GM12892 (cell line): ENCODE data around the gene UST.

Source experiments
- DNase-seq: peaks from one replicate; pipeline ENCODE4 v3.0.0; 2011; ENCODE audit not compliant: insufficient read length
- FAIRE-seq: peaks from 2 replicates; lab custom pipeline; 2011; peaks lifted over from hg19 to GRCh38; lab: Jason Lieb, UNC
- POLR2A ChIP-seq: IDR thresholded peaks from 2 replicates; pipeline ENCODE4 v1.6.1; 2011; ENCODE audit warnings: low read depth, low read length, control low read depth
- POLR2AphosphoS5 ChIP-seq: IDR thresholded peaks from 2 replicates; pipeline ENCODE4 v1.6.1; 2011; ENCODE audit warnings: low read depth, low read length, control low read depth
- TAF1 ChIP-seq: IDR thresholded peaks from 2 replicates; pipeline ENCODE4 v1.6.1; 2011; ENCODE audit warnings: low read depth, mild to moderate bottlenecking, control low read depth, low read length, borderline replicate concordance

Gene UST

DNA sequence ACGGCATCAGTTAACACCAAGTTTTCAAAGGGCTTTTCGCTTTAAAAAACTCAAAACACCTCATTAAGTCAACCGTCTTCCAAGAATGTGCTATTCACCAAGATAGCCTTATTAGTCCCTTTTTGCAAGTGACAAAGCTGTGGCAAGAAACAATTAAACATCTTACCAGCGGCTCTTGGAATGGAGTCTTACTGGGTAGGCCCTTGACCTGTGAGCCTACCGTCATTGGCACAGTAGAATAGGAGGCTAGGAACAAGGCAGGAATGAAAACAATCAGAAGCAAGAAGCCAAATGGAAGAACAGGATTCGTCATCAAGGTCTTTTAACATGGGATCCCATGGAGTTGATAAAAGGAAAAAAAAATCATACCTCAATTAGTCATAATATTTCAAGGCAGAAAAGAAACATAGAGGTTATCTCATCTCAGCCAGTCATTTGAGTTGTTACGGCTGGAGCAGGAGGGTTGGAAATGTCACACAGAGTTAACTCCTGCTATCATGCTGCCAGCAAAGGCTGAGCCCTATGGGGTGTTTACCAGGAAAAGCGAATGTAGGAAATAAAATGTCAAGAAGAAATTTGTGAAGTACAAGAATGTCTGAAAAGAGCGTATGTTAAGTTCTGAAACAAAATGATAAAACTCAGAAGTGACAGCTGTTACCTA, 236.4 kb downstream of the UST start:
- FAIRE-seq, result no peak
- DNase-seq, result no peak
- TF ChIP-seq TAF1 (no peak), POLR2A (no peak), POLR2AphosphoS5 (no peak)

DNA sequence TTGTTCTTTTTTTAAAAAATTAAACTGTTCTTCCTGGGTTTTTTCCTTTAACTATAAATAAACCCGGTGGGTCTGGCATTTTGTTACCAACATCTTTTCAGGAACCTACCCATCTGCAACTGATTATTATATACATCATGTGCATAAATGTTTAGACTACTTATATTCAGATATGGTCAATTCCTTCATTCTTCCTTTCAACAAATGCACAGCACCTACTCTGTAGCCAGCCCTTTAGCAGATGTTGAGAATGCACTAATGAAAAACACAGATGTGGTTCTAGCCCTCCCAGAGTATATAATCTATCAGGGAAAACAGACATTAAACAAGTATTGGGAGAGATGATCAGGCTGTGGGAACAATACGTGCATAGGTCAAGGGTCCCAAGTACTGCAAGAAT, 237.1 kb downstream of the UST start:
- TF ChIP-seq TAF1 (no peak), POLR2AphosphoS5 (no peak), POLR2A (no peak)
- FAIRE-seq (no peak), DNase-seq (no peak)

- no peak for TF ChIP-seq POLR2AphosphoS5
- no peak for TF ChIP-seq TAF1
- no peak for TF ChIP-seq POLR2A
- DNase-seq (no peak), FAIRE-seq (no peak)
Observed at GRCh38 chr6:148984531-148985056, 237.8 kb downstream of the UST start.

- no peak for TF ChIP-seq TAF1
- TF ChIP-seq POLR2AphosphoS5, result no peak
- TF ChIP-seq POLR2A, result no peak
- FAIRE-seq (no peak), DNase-seq (no peak)
Observed at GRCh38 chr6:148985499-148985898, 238.7 kb downstream of the UST start.

DNA sequence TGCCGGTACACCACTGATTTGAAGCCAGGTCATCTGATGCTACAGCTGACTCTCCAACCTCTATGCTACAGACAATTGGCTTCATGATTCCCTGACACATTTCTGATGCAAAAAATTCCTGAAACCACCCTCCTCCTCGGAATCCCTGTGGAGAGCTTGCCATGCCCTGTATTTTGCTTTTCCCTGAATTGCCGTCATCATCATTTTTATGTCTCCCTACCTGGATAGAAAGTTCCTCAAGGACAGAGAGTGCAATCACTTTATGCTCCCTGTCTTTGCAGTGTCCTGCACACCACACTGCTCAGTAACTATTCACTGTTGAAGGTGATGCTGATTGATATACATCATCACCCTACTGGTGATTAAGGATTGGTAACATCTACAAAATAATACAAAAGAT, 239.8 kb downstream of the UST start:
- TF ChIP-seq POLR2AphosphoS5 (no peak), TAF1 (no peak), POLR2A (no peak)
- no peak for FAIRE-seq

DNA sequence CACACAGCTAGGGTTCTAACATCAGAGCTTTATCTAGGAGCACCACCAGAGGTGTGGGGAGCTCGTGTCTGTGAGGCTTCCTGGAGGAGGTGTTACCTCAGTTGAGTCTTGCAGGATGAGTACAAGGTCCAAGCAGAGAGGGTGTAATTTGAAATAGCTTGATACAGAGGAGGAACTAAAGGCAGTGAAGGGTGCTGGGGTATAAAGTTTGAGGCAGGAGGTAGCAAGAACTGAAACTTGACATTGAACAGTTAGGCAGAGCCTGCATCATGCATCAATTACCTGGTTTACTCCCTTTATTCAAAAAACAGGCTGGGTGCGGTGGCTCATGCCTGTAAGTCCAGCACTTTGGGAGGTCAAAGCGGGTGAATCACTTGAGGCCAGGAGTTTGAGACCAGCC, 241.2 kb downstream of the UST start:
- TF ChIP-seq POLR2AphosphoS5, result no peak
- no peak for TF ChIP-seq TAF1
- TF ChIP-seq POLR2A, result no peak
- DNase-seq, result no peak
- no peak for FAIRE-seq

More for the DNA sequence above, 239.8 kb downstream of the UST start:
- no peak for DNase-seq

- FAIRE-seq (no peak), DNase-seq (no peak)
Observed at GRCh38 chr6:148989585-148989984, 242.8 kb downstream of the UST start.

GRCh38 chr6:148990403-148990802, 243.6 kb downstream of the UST start:
- FAIRE-seq (no peak), DNase-seq (no peak)
- TF ChIP-seq TAF1 (no peak), POLR2AphosphoS5 (no peak), POLR2A (no peak)

More at GRCh38 chr6:148989585-148989984, 242.8 kb downstream of the UST start:
- TF ChIP-seq POLR2AphosphoS5, result no peak
- no peak for TF ChIP-seq TAF1
- TF ChIP-seq POLR2A, result no peak

DNA sequence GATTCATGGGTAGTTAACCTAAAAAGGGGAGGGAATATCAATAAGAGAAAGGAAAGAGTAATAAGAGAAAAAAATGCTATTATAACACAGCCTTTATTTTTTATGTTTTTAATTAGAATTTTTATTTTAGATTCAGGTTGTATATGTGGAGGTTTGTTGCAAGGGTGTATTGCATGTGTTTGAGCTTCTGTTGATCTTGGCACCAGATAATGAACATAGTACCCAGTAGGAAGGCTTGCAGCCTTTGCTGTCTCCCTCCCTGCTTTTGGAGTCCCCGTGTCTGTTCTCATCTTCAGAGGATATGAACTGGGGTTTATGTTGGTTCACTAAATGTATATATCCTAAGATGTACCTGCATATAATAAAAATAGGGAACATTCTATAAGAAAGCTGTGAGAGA, 250.0 kb downstream of the UST start:
- TF ChIP-seq POLR2AphosphoS5, result no peak
- no peak for TF ChIP-seq TAF1
- TF ChIP-seq POLR2A, result no peak
- no peak for DNase-seq
- FAIRE-seq, result no peak

GRCh38 chr6:148997865-148998264, 251.0 kb downstream of the UST start:
- FAIRE-seq, result peak; percentile 48
- TF ChIP-seq POLR2AphosphoS5, result no peak
- no peak for TF ChIP-seq POLR2A
- TF ChIP-seq TAF1, result no peak
- no peak for DNase-seq

DNA sequence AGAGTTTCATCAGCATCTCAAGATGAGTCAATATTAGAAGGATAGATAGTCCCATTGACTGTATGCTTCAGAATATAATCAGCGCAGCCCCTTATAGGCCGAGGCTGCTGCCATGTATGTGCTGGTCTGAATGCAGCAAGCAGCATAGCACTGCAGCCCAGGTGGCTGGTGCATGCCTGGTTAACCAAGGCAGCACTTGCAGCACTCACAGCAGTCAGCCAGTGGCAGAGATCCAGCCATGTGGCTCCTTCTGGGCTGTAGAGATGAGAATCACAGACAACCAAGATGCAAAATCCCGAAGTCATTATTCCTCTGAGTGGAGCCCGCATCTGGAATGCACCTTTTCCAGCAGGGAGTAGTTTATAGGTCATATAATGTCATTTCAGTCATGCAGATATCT, 251.9 kb downstream of the UST start:
- DNase-seq, result no peak
- no peak for FAIRE-seq
- TF ChIP-seq POLR2A (no peak), TAF1 (no peak), POLR2AphosphoS5 (no peak)

GRCh38 chr6:148999501-148999900, 252.7 kb downstream of the UST start:
- TF ChIP-seq POLR2AphosphoS5 (no peak), TAF1 (no peak), POLR2A (no peak)
- FAIRE-seq (no peak), DNase-seq (no peak)
